Chondrocyte (in vitro differentiated cells): ENCODE results near the gene DNAJB12. TPM values are rescaled to one million over a fixed set of nuclear protein-coding genes. Genes with fewer than 3 reads are reported as not detected.

Source experiments
- DNase-seq: peaks from one replicate; pipeline ENCODE4 v3.0.0; 2021; ENCODE audit warnings: mixed read lengths, low spot score
- H3K27ac Mint-ChIP-seq: one replicate; pipeline ENCODE4 v1.8.0; 2021; ENCODE audit warnings: mild to moderate bottlenecking, moderate library complexity, mixed read lengths; ENCODE audit not compliant: unreplicated experiment
- H3K27me3 Mint-ChIP-seq: 2 replicates; pipeline ENCODE4 v1.8.0; 2021; ENCODE audit warnings: low read depth, mixed read lengths
- H3K36me3 Mint-ChIP-seq: 2 replicates; pipeline ENCODE4 v1.8.0; 2021; ENCODE audit warnings: low read depth, mixed read lengths
- H3K4me1 Mint-ChIP-seq: 2 replicates; pipeline ENCODE4 v1.8.0; 2021; ENCODE audit warnings: low read depth, mild to moderate bottlenecking, mixed read lengths
- H3K4me3 Mint-ChIP-seq: one replicate; pipeline ENCODE4 v1.8.0; 2021; ENCODE audit warnings: mild to moderate bottlenecking, moderate library complexity, mixed read lengths; ENCODE audit not compliant: unreplicated experiment
- H3K9me3 Mint-ChIP-seq: 2 replicates; pipeline ENCODE4 v1.8.0; 2021; ENCODE audit warnings: low read depth, mixed read lengths
- CTCF ChIP-seq: fragments of 200-600 bp; sonication (generic); IDR thresholded peaks from 2 replicates; pipeline ENCODE4 v1.5.0; 2021; ENCODE audit warnings: antibody characterized with exemption, mild to moderate bottlenecking, moderate library complexity
- total RNA-seq: library from RNA; stranded (reverse); gene quantifications from 3 replicates; pipeline ENCODE4 v1.2.1, GENCODE V29; 2021

Gene DNAJB12
- total RNA-seq, 1 donor from 2014 or later, result 28.7 TPM

- H3K27me3 Mint-ChIP-seq, result no peaks in the 10 kb centered on the region
- H3K36me3 Mint-ChIP-seq, result peaks cover 4% of the 10 kb centered on the region
- H3K4me3 Mint-ChIP-seq, result peak overlapping the region; percentile 26
- H3K9me3 Mint-ChIP-seq, result no peaks in the 10 kb centered on the region
- TF ChIP-seq CTCF, result no peak
- DNase-seq, result no peak
- peak overlapping the region; percentile 95 for H3K27ac Mint-ChIP-seq
- H3K4me1 Mint-ChIP-seq, result peaks cover 77% of the 10 kb centered on the region
These were observed 20.4 kb downstream of the DNAJB12 start for GRCh38 chr10:72334196-72334824.

- peak overlapping the region; percentile 95 for H3K27ac Mint-ChIP-seq
- H3K4me1 Mint-ChIP-seq, result peaks cover 81% of the 10 kb centered on the region
- H3K36me3 Mint-ChIP-seq, result peaks cover 4% of the 10 kb centered on the region
- H3K4me3 Mint-ChIP-seq, result no peak overlapping the region
- DNase-seq, result no peak
- H3K9me3 Mint-ChIP-seq, result no peaks in the 10 kb centered on the region
- no peaks in the 10 kb centered on the region for H3K27me3 Mint-ChIP-seq
- TF ChIP-seq CTCF, result no peak
These were observed 21.4 kb downstream of the DNAJB12 start for GRCh38 chr10:72333112-72334015.

- Mint-ChIP-seq H3K9me3 (no peaks in the 10 kb centered on the region), H3K4me1 (peaks cover 89% of the 10 kb centered on the region), H3K36me3 (peaks cover 2% of the 10 kb centered on the region), H3K4me3 (no peak overlapping the region), H3K27ac (peak overlapping the region; percentile 79), H3K27me3 (no peaks in the 10 kb centered on the region)
- TF ChIP-seq CTCF, result no peak
- no peak for DNase-seq
These were observed 22.2 kb downstream of the DNAJB12 start for GRCh38 chr10:72332423-72333111.

- DNase-seq, result no peak
- Mint-ChIP-seq H3K9me3 (no peaks in the 10 kb centered on the region), H3K27ac (peak overlapping the region; percentile 91), H3K27me3 (no peaks in the 10 kb centered on the region), H3K4me3 (peak overlapping the region; percentile 38), H3K36me3 (no peaks in the 10 kb centered on the region), H3K4me1 (peaks cover 86% of the 10 kb centered on the region)
- peak; percentile 51 for TF ChIP-seq CTCF
These were observed 22.9 kb downstream of the DNAJB12 start for GRCh38 chr10:72331575-72332422.
